MM.1S (cell line): ENCODE measurements around the gene BANK1.

ENCODE experiments used
- EZH2 ChIP-seq: fragments of 300-600 bp; sonication (generic); optimal IDR thresholded peaks from 2 replicates; pipeline ENCODE3; 2017; ENCODE audit warnings: low read depth, mild to moderate bottlenecking, antibody characterized with exemption, low read length, mixed read lengths
- TF ChIP-seq, protein P1 (sequence below): fragments of 300-600 bp; sonication (generic); IDR thresholded peaks from 2 replicates; pipeline ENCODE4 v1.5.1; 2016; ENCODE audit warnings: antibody characterized with exemption, low read length, mixed read lengths

DNA sequence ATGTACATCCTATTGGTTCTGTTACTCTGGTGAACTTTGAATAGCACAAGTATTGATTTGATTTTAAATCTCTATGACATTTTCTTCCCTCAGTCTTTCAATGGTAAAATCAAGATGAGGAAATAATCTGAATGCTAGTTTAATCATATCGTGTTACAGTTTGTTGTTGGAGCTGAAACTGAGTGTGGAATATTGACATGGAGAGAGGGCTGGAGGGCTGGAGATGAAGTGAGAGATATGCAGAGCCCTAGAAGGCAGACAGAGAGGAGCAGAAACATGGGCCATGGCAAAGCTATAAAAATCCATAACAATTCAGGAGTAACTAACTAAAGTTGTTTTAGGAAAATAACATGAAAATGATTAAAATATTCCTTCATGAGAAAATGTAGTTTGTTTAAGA lies 141.1 kb downstream of the BANK1 start:
- no peak for TF ChIP-seq EZH2
- TF ChIP-seq, protein P1, sequence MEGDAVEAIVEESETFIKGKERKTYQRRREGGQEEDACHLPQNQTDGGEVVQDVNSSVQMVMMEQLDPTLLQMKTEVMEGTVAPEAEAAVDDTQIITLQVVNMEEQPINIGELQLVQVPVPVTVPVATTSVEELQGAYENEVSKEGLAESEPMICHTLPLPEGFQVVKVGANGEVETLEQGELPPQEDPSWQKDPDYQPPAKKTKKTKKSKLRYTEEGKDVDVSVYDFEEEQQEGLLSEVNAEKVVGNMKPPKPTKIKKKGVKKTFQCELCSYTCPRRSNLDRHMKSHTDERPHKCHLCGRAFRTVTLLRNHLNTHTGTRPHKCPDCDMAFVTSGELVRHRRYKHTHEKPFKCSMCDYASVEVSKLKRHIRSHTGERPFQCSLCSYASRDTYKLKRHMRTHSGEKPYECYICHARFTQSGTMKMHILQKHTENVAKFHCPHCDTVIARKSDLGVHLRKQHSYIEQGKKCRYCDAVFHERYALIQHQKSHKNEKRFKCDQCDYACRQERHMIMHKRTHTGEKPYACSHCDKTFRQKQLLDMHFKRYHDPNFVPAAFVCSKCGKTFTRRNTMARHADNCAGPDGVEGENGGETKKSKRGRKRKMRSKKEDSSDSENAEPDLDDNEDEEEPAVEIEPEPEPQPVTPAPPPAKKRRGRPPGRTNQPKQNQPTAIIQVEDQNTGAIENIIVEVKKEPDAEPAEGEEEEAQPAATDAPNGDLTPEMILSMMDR = no peak
